Activated CD8-positive, alpha-beta memory T cell treated with anti-CD3 and anti-CD28 coated beads for 1 hour (primary cell): ENCODE data around the gene HACD4.
"Not testable (repeated sequence)": the region's sequence is repeated elsewhere in the genome, so short reads cannot be mapped to it uniquely, and the experiment has no call there.

Experiments
- DNase-seq, 2 donors: peaks; one replicate each; pipeline ENCODE4 v3.0.0-alpha.2; 2020; ENCODE audit warnings: low read depth in 1 of 2; ENCODE audit errors: extremely low read depth in 1 of 2

The HACD4 gene

DNA sequence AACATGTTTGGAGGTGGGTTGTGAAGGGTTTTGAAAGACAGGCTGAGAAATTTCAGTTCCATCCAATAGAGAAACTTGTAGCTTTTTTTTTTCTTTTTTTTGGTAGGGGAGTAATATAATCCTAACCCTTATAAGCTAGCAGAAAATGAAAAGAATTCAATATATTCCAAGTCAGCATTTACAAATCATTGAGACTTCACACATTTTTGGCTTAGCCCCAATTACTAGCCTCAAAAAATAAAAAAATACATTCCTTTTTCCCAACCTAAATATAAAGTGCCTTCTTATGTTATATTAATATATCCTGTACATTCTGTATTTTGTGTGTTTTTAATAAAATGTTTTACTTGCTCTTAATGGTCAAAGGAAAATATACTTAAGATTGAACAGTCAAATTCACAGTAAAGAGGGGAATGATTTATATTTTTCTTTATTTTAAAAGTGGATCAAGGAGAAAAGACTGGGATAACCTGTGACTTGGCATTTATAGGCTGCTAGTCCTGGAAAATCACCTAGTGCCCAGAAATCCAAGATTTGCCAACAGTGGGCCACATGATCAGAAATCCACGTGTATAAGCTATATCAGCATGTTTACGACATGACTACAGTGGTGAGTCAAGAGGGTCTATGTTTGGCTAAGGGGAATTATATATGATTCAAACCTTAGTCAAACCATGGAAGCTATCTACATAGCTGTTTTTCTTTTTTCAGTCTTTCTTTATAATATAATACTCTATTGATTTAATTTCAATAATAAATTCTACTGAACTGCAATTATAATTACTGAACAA lies 14.5 kb downstream of the HACD4 start:
- DNase-seq = no peak

DNA sequence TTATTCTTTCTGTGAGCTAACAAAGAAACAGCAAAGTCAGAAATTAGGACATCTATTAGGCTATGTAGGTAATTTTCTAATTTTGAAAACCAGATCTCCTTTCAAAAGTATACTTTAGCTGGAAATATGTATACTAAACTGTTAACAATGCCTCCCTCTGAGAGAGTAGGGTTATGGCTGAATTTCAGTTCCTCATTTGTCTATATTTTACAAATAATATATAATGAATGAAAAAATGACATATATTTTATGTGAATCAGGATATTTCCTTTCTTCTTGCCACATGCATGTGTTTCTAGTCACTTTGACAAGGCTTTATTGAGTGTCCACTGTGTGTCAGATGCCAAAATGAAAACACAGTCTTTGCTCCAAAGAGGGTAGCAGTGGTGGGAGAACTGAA lies 15.4 kb downstream of the HACD4 start:
- DNase-seq = no peak

DNA sequence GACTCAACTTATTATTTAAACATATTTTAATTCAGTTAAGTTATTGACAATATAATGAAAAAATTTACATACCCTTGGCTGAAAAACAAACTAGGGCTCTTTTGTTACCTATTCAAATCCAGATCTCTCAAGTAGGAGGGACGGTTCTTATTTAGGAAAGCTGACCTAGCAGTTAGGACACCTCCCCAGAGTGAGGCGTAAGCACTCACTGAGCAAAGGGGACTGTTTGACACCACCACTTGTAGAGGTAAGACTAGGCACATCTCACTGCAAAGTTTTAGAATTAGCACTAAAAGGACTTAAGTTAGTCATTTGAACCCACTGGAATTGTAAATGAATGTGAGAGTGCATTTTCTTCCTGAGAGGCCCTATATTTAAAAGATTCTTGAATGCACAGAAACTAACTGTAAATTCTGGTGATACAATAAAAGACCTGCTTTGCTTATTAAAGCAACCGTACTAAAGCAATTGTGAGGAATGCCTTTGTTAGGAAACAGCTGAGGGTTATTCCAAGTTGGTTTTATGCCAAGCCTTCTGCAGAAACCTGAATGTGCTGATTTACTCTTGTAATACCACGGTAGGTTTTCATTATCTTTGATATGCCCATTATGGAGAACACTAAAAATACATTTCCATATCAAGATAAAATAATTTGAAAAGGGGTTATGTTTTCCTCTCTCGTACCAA lies 16.2 kb downstream of the HACD4 start:
- no peak for DNase-seq

DNA sequence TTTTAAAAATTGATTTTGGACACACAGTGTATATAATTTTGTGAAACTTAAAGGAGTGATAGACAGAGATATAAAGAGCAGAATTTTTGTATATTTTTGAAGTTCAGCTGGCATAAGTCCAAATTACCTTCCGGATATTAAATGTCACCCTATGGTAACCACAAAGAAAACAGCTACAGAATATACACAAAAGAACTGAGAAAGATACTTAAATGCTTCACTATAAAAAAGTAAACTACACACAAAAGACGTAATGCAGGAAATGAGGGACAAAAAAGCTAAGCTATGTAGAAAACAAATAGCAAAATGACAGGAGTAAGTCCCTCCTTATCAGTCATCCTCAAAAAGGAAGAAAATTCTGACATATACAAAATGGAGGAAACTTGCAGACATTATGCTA lies 29.4 kb downstream of the HACD4 start:
- DNase-seq = no peak

DNA sequence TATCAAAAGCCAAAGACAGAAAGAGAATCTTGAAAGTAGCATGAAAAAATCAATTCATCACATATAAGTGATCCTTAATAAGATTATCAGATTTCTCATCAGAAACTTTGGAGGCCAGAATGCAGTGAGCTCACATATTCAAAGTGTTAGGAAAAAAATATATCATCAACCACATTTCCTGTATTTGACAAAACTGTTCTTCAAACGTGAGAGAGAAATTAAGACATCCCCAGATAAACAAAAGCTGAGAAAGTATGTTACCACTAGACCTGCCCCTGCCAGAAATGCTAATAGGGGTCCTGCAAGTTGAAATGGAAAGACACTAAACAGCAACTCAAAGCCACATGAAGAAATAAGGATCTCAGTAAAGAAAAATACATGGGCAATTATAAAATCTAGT lies 29.9 kb downstream of the HACD4 start:
- DNase-seq = no peak

DNA sequence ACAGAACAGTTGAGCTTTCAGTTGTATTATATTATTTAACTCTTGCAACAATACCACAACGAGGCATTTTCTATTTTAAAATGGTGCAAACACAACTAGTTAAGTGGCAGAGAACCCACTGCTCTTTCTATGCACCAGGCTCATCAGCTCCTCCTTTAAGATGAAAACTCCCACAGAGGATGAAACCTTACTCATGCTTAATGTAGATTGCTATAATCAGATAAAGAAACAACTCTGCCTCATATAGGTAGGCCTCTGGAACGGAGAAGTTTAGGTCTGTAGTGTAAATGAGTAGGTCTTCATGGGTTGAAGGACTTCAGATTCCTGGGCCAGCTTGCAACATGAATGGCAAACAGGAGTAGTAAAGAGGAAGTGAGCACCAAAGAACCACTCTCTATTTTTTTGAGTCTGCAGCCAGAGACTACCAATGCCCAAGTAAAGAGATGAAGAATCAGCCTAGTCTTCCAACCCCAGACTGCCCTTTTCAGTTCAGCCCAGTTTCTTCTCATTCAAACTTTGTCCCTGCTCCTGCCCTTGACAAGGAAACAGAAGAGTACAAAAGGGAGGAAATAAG lies 33.9 kb downstream of the HACD4 start:
- no peak for DNase-seq

DNA sequence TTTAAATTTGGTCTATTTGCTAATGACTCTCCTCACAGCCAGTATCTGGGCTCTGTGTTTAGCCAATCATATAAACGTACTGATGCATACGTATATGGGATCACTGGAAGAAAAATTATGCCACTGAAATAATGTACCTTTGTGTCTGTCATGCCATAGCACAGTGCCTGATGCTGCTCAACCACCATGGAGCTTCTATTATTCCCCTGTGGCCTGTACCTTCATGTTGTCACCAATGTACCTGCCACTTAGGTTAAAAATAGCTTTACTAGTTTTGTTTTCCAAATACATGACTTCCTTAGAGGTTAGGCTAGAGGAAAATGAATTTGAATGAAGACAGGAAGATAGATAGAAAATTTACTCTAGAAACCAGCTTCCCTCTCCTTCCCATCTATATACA lies 34.6 kb downstream of the HACD4 start:
- DNase-seq = no peak

DNA sequence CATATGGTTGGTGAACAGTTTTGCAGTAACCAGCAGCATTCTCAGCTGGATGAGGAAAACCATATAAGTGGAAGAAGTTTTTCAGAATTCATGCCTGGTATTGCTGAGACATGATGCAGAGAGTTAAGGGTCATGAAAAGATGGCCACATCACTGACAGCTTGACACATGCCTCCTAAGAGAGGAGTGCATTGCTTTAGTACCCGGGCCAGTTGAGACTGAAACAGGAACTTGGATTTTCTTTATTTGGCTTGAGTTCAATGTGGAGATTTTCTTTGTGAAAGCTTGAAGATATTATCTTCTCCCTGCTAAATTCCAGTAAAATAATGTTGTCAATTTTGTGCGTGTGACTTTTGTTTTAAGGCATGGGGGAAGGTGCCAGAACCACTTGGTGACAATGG lies 35.8 kb downstream of the HACD4 start:
- DNase-seq = no peak

DNA sequence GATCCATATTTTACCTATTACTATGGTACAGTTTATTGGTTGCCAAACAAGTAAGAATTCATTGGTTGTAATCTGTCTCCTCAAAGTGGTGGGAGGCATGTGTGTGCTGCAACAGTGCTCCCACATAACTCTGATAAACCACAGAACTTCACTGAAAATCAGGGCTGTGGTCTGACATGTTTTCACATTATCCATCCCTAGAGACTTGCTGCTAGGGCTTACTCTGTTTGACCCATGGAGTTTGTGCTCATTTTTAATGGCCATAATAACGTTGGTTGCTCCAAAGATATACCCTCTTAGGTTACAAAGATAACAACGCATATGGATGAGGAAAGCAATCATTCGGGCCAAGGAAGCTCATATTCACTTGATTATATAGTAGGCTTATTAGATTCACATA lies 37.0 kb downstream of the HACD4 start:
- no peak for DNase-seq

DNA sequence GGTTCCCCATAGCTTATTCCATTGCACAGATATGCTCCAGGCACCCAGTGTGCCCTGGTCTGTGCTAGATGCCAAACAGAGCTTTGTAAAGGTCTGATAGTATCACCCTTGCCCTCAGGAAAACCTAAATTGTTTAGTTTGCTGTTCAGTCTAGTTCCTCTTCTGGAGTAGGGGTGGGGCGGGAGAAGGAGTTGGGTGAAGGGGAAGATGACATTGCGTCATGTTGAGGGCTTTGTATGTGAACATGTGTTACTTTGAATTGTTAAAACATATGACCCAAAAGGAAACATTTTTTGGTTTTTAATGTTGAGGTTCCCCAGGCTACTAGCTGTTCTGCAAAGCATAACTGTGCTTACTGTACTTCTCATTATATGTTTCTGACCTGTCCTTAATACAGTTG lies 40.6 kb downstream of the HACD4 start:
- no peak for DNase-seq

DNA sequence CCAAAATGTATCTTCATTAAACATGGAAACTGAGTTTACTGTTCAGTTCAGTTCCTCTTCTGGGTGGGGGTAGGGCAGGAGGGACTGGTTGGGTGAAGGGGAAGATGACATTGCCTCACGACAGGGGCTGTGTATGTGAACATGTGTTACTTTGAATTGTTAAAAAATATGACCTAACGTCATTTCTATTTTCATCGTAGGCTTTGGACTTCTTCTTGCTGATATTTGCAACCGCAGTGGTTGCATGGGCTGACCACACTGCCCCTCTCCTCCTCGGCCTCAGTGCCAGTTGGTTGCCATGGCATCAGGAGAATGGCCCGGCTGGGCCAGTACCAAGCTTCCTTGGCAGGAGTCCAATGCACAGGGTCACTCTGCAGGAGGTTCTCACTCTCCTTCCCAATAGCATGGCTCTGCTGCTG lies 41.5 kb downstream of the HACD4 start:
- no peak for DNase-seq

DNA sequence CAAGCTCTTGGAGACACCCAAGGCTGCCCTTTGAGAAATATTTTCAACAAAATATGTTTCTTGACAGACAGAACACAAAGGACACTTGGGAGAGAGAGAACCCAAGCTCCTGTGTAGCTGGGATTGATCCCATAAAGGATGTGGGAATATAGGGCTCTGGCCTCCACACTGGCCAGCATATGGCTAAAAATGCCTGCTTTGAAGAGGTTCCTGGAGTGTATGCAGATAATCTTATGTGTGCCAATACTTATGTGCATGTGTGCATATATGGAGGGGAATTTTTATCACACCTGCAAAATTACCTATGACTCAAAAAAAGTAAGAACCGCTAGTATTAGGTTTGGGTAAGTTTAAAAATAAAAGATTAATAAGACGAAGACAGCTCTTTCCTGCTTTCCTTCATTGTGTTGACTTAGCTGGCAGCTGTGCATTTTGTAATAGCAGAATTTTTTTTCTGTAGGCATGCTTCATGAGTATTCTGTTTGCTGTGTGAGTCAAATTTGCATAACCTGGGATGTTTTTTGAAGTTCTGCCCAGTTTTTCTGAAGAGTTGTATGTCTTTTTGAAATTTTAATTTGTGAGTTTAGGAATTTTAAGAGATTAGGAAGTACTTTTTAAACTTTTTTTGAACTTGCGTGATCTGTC lies 42.6 kb downstream of the HACD4 start:
- no peak for DNase-seq

DNA sequence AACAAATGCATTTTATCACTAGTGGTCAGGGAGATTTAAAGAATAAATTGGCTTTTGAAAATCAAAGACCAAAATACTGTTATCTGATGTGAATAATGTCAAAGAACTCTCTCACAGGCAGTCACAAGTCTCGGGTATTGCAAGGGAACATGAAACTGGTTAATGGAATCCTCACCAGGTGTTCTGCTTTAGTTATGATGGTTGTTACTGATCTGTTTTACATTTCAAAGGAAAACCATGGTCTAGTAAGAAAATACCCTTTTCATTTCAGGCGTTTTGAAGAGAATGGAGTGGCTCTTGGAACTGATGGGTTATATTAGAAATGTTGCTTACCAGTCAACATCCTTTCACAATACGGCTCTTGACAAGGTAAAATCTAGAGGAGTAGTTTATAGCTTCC lies 43.4 kb downstream of the HACD4 start:
- no peak for DNase-seq

DNA sequence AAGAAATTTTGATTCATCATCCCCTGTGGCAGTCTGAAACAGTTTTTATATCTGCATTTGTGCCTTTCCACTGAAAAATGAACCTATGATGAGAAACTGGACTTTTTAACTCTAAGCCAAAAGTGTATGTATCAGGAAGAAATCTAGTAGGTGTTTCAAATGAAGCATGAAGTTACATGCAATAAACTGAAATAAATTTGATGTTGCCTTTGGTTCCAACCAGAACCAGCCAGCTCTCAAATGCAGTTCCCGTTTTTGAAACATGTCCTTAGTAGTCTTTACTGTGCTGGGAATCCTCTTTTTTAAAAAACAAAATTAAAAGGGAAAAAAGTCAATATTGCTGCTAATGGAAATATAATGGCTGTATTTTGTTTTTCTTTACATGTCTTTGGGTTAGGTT lies 43.9 kb downstream of the HACD4 start:
- no peak for DNase-seq

DNA sequence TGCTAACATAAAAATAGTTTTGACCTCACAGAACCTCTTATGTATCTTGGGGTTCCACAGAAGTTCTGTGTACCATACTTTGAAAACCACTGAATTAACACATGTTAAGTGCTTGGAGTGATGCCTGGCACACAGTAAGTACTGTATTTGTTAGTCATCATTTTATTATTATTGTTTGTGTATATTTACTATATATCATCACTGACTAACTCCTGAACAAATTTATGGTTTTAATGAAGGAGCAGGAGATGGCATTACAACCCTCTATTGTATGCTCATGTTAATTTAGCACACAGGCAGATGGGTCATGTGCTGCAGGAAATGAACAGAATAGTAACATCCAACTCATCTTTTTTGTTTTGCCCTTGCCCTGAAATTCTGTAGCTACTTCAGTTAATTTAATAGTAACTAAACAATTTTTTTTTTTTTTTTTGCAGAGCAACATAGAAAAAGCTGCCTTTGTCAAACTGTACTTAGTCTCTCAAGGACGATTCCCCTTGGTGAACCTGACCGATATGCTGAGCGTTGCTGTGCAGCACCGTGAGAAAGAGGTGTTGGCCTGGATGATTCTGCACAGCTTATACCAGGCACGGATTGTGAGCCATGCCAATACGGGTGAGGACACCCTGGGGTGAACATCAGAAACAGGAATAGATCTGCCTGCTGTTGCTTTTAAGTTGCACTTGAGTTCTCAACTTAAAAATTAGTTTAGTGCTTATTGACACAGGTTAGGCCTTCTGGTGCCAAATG lies 45.4 kb downstream of the HACD4 start:
- no peak for DNase-seq

DNA sequence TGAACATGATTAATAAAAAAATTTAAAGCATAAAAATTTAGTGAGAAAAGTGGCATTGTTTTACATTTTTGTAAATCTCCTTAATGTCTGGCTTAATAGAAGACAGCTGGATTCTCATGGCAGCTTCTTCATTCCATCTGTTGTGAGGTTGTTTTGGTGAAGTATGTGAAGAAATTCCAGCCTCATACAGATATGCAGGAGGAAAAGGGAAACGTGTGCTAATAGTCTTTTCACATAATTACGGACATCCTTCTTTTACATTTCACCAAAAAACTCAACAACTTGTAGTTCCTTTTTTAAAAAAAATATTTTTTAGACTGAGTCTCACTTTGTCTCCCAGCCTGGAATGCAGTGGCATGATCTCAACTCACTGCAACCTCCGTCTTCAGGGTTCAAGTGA lies 46.9 kb downstream of the HACD4 start:
- no peak for DNase-seq

DNA sequence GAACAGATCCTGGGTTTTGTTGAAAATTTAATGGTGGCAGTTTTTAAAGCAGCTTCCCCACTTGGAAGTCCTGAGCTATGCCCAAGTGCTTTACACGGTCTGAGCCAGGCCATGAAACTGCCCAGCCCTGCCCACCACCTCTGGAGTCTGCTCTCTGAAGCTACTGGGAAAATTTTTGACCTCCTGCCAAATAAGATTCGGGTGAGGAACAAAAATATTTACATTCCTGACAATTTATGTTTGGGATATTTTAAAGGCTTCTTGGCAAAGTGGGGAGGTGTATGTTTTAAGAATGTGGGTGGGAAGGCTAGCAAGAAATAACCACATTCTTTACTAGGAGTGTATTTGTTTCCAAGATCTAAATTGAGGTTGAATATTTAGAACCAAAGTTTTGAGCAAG lies 50.0 kb downstream of the HACD4 start:
- no peak for DNase-seq

DNA sequence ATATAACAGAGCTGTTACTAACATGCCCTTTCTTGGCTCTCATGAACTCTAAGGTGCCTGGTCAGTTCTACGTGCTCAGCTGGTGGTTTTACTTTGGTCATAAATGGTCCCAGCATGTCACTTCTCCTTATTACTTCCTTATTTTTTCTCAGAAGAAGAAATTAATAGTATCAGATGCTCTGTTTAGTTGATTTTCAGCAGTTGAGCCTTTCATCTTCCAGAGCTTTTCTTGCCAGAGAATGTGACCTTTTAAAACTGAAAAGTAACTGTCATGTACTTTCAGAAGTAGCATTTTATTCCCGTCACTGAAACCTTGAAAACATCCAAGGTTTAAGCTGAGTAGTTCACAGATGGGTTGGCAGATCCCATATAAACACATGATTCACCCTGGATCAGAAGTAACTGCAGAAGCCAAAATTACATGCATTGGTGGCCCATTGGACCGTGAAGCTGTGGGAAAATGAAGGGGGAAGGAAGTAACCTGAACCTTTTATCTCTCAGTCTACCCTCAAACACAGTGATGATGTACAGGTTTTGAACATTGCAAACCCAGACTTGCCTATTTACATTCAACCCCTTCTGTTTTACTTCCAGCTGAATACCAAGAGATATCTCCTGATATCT lies 50.5 kb downstream of the HACD4 start:
- no peak for DNase-seq

DNA sequence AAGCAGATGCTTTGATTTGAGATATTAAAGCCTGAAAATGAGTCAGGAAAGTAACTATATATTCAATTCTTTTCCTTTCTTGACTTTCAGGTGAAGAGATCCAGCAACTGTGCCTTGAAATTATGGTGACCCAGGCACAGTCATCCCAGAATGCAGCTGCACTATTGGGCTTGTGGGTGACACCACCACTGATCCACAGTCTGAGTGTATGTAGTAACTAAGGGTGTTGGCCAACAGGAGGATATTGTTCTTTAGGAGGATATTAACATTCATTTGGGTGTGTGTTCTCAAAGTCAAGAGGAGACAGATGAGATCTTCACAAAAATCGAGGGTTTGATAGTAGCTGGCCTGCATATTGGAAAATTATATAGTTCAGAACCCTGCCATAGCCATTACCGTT lies 53.2 kb downstream of the HACD4 start:
- DNase-seq = no peak

DNA sequence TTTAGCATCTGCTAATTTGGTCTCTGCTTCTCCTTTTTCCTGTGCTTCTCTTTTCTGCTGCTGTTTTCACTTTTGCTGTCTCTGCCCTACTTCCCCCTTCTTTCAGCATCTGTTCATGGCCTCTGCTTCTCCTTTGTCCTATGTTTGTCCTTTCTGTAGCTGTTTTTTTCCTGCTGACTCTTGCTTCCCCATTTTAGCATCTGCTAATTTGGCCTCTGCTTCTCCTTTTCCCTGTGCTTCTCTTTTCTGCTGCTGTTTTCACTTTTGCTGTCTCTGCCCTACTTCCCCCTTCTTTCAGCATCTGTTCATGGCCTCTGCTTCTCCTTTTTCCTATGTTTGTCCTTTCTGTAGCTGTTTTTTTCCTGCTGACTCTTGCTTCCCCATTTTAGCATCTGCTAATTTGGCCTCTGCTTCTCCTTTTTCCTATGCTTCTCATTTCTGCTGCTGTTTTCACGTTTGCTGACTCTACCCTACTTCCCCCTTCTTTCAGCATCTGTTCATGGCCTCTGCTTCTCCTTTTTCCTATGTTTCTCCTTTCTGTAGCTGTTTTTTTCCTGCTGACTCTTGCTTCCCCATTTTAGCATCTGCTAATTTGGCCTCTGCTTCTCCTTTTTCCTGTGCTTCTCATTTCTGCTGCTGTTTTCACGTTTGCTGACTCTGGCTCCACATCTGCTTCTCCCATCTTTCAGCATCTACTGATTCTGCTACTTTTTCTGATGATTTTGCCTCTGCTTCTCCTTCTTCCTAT lies 57.1 kb downstream of the HACD4 start:
- not testable (repeated sequence) for DNase-seq
